Lung (tissue), 12 donors: ENCODE data around the gene KRTAP4-8. TPM values are rescaled to one million over a fixed set of nuclear protein-coding genes. Genes with fewer than 3 reads are reported as not detected.
"Not testable (repeated sequence)": the region's sequence is repeated elsewhere in the genome, so short reads cannot be mapped to it uniquely, and the experiment has no call there.

ENCODE experiments used
- ATAC-seq: fragments of 200-7000 bp; cut with Tn5 transposase; one replicate; pipeline ENCODE4 v1.9.1; 2020; ENCODE audit warnings: moderate number of reproducible peaks; ENCODE audit not compliant: insufficient read depth, low FRiP score
- DNase-seq, 3 donors: peaks; one replicate each; pipeline ENCODE4 v3.0.0-alpha.2; 2013 to 2017
- H3K27ac ChIP-seq, 2 donors: one replicate each; pipeline ENCODE4 v1.5.1; 2013; ENCODE audit warnings: mild to moderate bottlenecking in 2 of 2, moderate library complexity in 2 of 2, control low read depth in 1 of 2, inconsistent platforms in 1 of 2, low read depth in 1 of 2, low read length in 1 of 2
- H3K27me3 ChIP-seq, 3 donors: one replicate each; pipeline ENCODE4 v1.5.1; 2013; ENCODE audit warnings: low read length in 2 of 3; ENCODE audit not compliant: control insufficient read depth in 3 of 3, insufficient read depth in 3 of 3
- H3K36me3 ChIP-seq, 4 donors: one replicate each; pipeline ENCODE4 v1.5.1; 2013; ENCODE audit warnings: low read length in 4 of 4, mild to moderate bottlenecking in 1 of 4, moderate library complexity in 1 of 4; ENCODE audit not compliant: control insufficient read depth in 4 of 4, insufficient read depth in 4 of 4
- H3K4me1 ChIP-seq, 5 donors: one replicate each; pipeline ENCODE4 v1.5.1; 2013; ENCODE audit warnings: low read length in 5 of 5, mild to moderate bottlenecking in 2 of 5, moderate library complexity in 1 of 5; ENCODE audit not compliant: control insufficient read depth in 5 of 5, insufficient read depth in 5 of 5
- H3K4me3 ChIP-seq: one replicate; pipeline ENCODE4 v1.5.1; 2013; ENCODE audit warnings: mild to moderate bottlenecking, control low read depth, moderate library complexity
- H3K9ac ChIP-seq, 2 donors: one replicate each; pipeline ENCODE4 v1.5.1; 2013; ENCODE audit warnings: low read length in 2 of 2, control low read depth in 1 of 2; ENCODE audit not compliant: insufficient read depth in 1 of 2
- H3K9me3 ChIP-seq, 4 donors: one replicate each; pipeline ENCODE4 v1.5.1; 2013; ENCODE audit warnings: low read length in 3 of 4, mild to moderate bottlenecking in 1 of 4, moderate library complexity in 1 of 4; ENCODE audit not compliant: control insufficient read depth in 4 of 4, insufficient read depth in 3 of 4
- CTCF ChIP-seq: IDR thresholded peaks from 2 replicates; pipeline ENCODE4 v1.5.1; 2012; ENCODE audit warnings: mild to moderate bottlenecking; ENCODE audit errors: control extremely low read depth, extremely low read depth
- WGBS, 2 donors: extraction: QIAGEN DNeasy Blood & Tissue Kit; methylation state at CpG; one replicate each; pipeline ENCODE4 v1.1.7; 2013; 5-methylcytosine and 5-hydroxymethylcytosine counted together
- polyA plus RNA-seq, 2 donors: library from polyadenylated mRNA; stranded (reverse); fragments of 200-250 nt; gene quantifications; one replicate each; pipeline ENCODE4 v1.2.1, GENCODE V29; 2013
- total RNA-seq, 2 donors: library from RNA; depleted of rRNA in 1 of 2; stranded (reverse); fragments of >200 nt in 1 of 2; gene quantifications; one replicate each; pipeline ENCODE4 v1.2.1, GENCODE V29; 2014 to 2021
- donor health status: control.
- donor health status: control.
- donor health status: Bipolar disorder and iron deficiency.
- donor health status: healthy.
- donor health status: DM: yes; HTN: yes; CAD: no.

Gene KRTAP4-8
- total and polyA plus RNA-seq, 4 donors, result not detected

DNA sequence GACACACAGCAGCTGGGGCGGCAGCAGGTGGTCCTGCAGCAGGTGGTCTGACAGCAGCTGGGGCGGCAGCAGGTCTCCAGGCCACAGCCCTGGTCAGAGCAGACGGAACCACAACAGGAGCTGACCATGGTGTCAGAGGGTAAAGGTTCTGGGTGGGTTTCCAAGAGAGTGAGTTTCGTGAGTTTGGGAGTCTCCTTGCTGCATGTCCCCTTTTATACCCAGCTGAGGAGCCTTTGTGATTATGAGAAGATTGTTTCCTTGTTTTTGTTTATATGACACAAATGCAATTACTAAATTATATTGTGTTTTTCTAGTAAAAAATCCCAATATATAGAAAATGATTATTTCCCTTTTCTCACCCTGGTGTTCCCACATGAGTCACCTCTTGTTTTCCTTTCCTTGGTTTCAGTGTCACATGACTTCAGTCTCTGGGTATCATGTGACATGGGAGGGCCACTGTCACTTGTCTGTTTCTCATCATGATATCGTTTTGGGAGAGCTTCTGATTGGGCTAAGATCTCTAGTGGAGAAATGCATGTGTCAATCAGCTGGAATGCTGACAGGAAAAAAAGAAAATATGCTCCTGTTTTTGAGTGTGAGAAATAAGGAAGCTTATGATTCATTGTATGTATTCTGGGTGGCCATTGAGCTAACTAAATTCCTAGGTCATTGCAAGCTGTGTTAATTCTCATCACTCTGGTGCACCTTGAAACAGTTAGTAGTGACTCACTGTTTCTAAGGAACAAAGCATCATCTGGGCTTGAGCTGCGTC, 42.6 kb upstream of the KRTAP4-8 start, which contains the start of gene KRTAP4-6:
KRTAP4-6 (minus strand) TSS at position 185 of the 772 bp plus-strand sequence; CDS start at position 128, 57 bp downstream.
- Histone ChIP-seq H3K4me1 (no peaks in the 10 kb centered on the region), H3K9me3 (peaks cover 0 to 12% (median 4%) of the 10 kb centered on the region in 4 donors), H3K27ac (no peak within 1 kb of the TSS), H3K9ac (no peak within 1 kb of the TSS), H3K4me3 (no peak within 1 kb of the TSS), H3K36me3 (no peaks in the 10 kb centered on the region), H3K27me3 (no peaks in the 10 kb centered on the region)
- ATAC-seq (no peak), DNase-seq (no peak)
- 91 to 92% methylated on average over 6 of the region's 6 CpGs for WGBS, 2 donors
- TF ChIP-seq CTCF, result no peak

- not testable (repeated sequence) for ATAC-seq, DNase-seq
Measured at GRCh38 chr17:41139865-41140264, 41.9 kb upstream of the KRTAP4-8 start.

GRCh38 chr17:41133880-41134735, 36.2 kb upstream of the KRTAP4-8 start:
- Histone ChIP-seq H3K9ac (no peak overlapping the region), H3K27me3 (no peaks in the 10 kb centered on the region), H3K9me3 (no peaks in the 10 kb centered on the region), H3K4me3 (no peak overlapping the region), H3K27ac (no peak overlapping the region), H3K4me1 (no peaks in the 10 kb centered on the region), H3K36me3 (no peaks in the 10 kb centered on the region)
- TF ChIP-seq CTCF, result no peak
- DNase-seq (no peak), ATAC-seq (no peak)
- 43 to 50% methylated on average over 2 of the region's 2 CpGs for WGBS, 2 donors

More at GRCh38 chr17:41139865-41140264, 41.9 kb upstream of the KRTAP4-8 start:
- not testable (repeated sequence) for H3K27me3 ChIP-seq, H3K4me3 ChIP-seq, H3K36me3 ChIP-seq, H3K4me1 ChIP-seq, H3K27ac ChIP-seq, H3K9ac ChIP-seq
- 89 to 97% methylated on average over 12 of the region's 12 CpGs for WGBS, 2 donors
- H3K9me3 ChIP-seq, result peaks cover 0 to 12% (median 4%) of the 10 kb centered on the region in 4 donors

- WGBS, 2 donors, result 82 to 89% methylated on average over 3 of the region's 3 CpGs
- no peaks in the 10 kb centered on the region for H3K36me3 ChIP-seq
- no peaks in the 10 kb centered on the region for H3K27me3 ChIP-seq
- no peak overlapping the region for H3K9ac ChIP-seq
- no peaks in the 10 kb centered on the region for H3K4me1 ChIP-seq
- H3K9me3 ChIP-seq, result no peaks in the 10 kb centered on the region
- no peak overlapping the region for H3K27ac ChIP-seq
- ATAC-seq (no peak), DNase-seq (no peak)
- no peak for TF ChIP-seq CTCF
- H3K4me3 ChIP-seq, result no peak overlapping the region
Measured at GRCh38 chr17:41131979-41132378, 34.0 kb upstream of the KRTAP4-8 start.
